Endothelial cell of umbilical vein (primary cell): ENCODE data around the gene USP46. TPM values are rescaled to one million over a fixed set of nuclear protein-coding genes. Genes with fewer than 3 reads are reported as not detected.

Source experiments
- BruUV-seq: library from RNA; stranded (reverse); fragments of 400-500 nt; replicated peaks from 2 replicates; lab custom pipeline; 2021; lab: Mats Ljungman, UMichigan
- CTCF ChIA-PET: fragments of 300-600, 350-600 bp; sonication (Branson Sonifier 250); formaldehyde crosslinking; loops from one replicate; lab custom pipeline; 2021; ENCODE audit warnings: antibody characterized with exemption, inconsistent platforms; lab: Charles Lee
- POLR2A ChIA-PET: fragments of 300-600, 350-600 bp; sonication (Branson Sonifier 250); formaldehyde crosslinking; loops from one replicate; lab custom pipeline; 2021; ENCODE audit warnings: antibody characterized with exemption, inconsistent platforms; lab: Charles Lee
- DNase-seq: peaks from one replicate; pipeline ENCODE4 v3.0.0-alpha.2; 2011; ENCODE audit warnings: low read depth, low spot score
- FAIRE-seq: peaks from 2 replicates; lab custom pipeline; 2011; peaks lifted over from hg19 to GRCh38; lab: Jason Lieb, UNC
- H2AFZ ChIP-seq: 2 replicates; pipeline ENCODE4 v1.6.0; 2012; ENCODE audit warnings: low read depth, low read length, control low read depth, inconsistent platforms
- H3K27ac ChIP-seq: 2 replicates; pipeline ENCODE4 v1.5.1; 2011; ENCODE audit warnings: low read depth, mild to moderate bottlenecking, control low read depth, low read length, moderate library complexity; ENCODE audit not compliant: insufficient read depth
- H3K27me3 ChIP-seq, 2 experiments: 2 replicates each; pipeline versions ENCODE4 v1.6.0 to v1.6.1; 2011; ENCODE audit warnings: low read length in 2 of 2, mixed read lengths in 1 of 2; ENCODE audit not compliant: control insufficient read depth in 2 of 2, insufficient read depth in 2 of 2
- H3K36me3 ChIP-seq, 2 experiments: 2 replicates in 1 of 2; 3 replicates in 1 of 2; pipeline ENCODE4 v1.5.1; 2011; ENCODE audit warnings: low read length in 2 of 2, mild to moderate bottlenecking in 1 of 2, moderate library complexity in 1 of 2; ENCODE audit not compliant: control insufficient read depth in 2 of 2, insufficient read depth in 2 of 2; ENCODE audit errors: extremely low read depth in 1 of 2
- H3K4me1 ChIP-seq: 3 replicates; pipeline ENCODE4 v1.5.1; 2011; ENCODE audit warnings: mild to moderate bottlenecking, low read length; ENCODE audit not compliant: control insufficient read depth, insufficient read depth; ENCODE audit errors: extremely low read depth
- H3K4me2 ChIP-seq: 2 replicates; pipeline ENCODE4 v1.6.1; 2011; ENCODE audit warnings: low read length, control low read depth, mixed read lengths; ENCODE audit not compliant: insufficient read depth
- H3K4me3 ChIP-seq, 3 experiments: fragments of 200-600 bp in 1 of 3; sonication (generic), shearing (Covaris generic) in 1 of 3; replicated peaks in 1 of 3; 2 replicates each; pipeline ENCODE4 v1.5.1; 2011 to 2016; ENCODE audit warnings: control low read depth in 3 of 3, low read length in 3 of 3, mild to moderate bottlenecking in 2 of 3, inconsistent platforms in 1 of 3, low read depth in 1 of 3, moderate library complexity in 1 of 3; ENCODE audit not compliant: insufficient read depth in 1 of 3
- H3K79me2 ChIP-seq: 2 replicates; pipeline ENCODE4 v1.6.0; 2012; ENCODE audit warnings: low read length, inconsistent platforms; ENCODE audit not compliant: control insufficient read depth, insufficient read depth
- H3K9ac ChIP-seq: replicated peaks from 2 replicates; pipeline ENCODE3; 2011; ENCODE audit warnings: low read length, control low read depth; ENCODE audit not compliant: insufficient read depth; ENCODE audit errors: extremely low read depth
- H3K9me1 ChIP-seq: replicated peaks from 3 replicates; pipeline ENCODE4 v1.6.0; 2011; ENCODE audit warnings: mild to moderate bottlenecking, low read length; ENCODE audit not compliant: control insufficient read depth, insufficient read depth; ENCODE audit errors: extremely low read depth
- H3K9me3 ChIP-seq: replicated peaks from 2 replicates; pipeline ENCODE4 v1.5.1; 2012; ENCODE audit warnings: low read length, inconsistent platforms; ENCODE audit not compliant: control insufficient read depth, insufficient read depth
- H4K20me1 ChIP-seq: replicated peaks from 2 replicates; pipeline ENCODE3; 2011; ENCODE audit warnings: mild to moderate bottlenecking, low read length; ENCODE audit not compliant: control insufficient read depth, insufficient read depth; ENCODE audit errors: extremely low read depth
- EZH2 ChIP-seq: IDR thresholded peaks from 2 replicates; pipeline ENCODE4 v1.6.1; 2012; ENCODE audit warnings: borderline replicate concordance, low read depth, mild to moderate bottlenecking, moderate library complexity, low read length, inconsistent platforms; ENCODE audit not compliant: severe bottlenecking
- FOS ChIP-seq: IDR thresholded peaks from 2 replicates; pipeline ENCODE4 v1.6.1; 2011; ENCODE audit warnings: mild to moderate bottlenecking, low read length, moderate library complexity, borderline replicate concordance; ENCODE audit not compliant: insufficient read depth
- GATA2 ChIP-seq: IDR thresholded peaks from 2 replicates; pipeline ENCODE4 v1.7.0; 2011; ENCODE audit warnings: low read depth, mild to moderate bottlenecking, moderate library complexity, mixed read lengths, low read length; ENCODE audit not compliant: insufficient read length, insufficient read depth
- JUN ChIP-seq: IDR thresholded peaks from 2 replicates; pipeline ENCODE4 v1.6.1; 2011; ENCODE audit warnings: borderline replicate concordance, low read depth; ENCODE audit not compliant: insufficient read length, insufficient read depth
- MYC ChIP-seq: IDR thresholded peaks from one replicate; pipeline ENCODE4 v1.6.1; 2011; ENCODE audit warnings: mild to moderate bottlenecking, low read depth, low read length
- POLR2A ChIP-seq: IDR thresholded peaks from 2 replicates; pipeline ENCODE4 v1.6.1; 2012; ENCODE audit warnings: low read depth, mild to moderate bottlenecking, control low read depth, low read length
- POLR2AphosphoS5 ChIP-seq: IDR thresholded peaks from 2 replicates; pipeline ENCODE4 v1.6.1; 2012; ENCODE audit warnings: low read depth, mild to moderate bottlenecking, control low read depth, low read length, moderate library complexity; ENCODE audit not compliant: insufficient read depth
- dilution Hi-C: fragments of 300-500 bp; cut with MboI; formaldehyde crosslinking; loops from one replicate; pipeline ENCODE4 v1.15.0; 2019; ENCODE audit warnings: low sequenced_read_pairs; ENCODE audit not compliant: extremely low pct_ligation_motif_present
- intact Hi-C: fragments of 100-400 bp; cut with micrococcal nuclease; formaldehyde crosslinking; loops from one replicate; pipeline ENCODE4 v1.10.0; 2022
- polyA plus RNA-seq, 4 experiments: library from polyadenylated mRNA; depleted of rRNA in 3 of 4; stranded (reverse) in 3 of 4; unstranded in 1 of 4; fragments of >200 nt; gene quantifications; 2 replicates each; pipeline versions ENCODE4 v1.2.1 to v1.2.3, GENCODE V29; 2011 to 2012; ENCODE audit warnings: missing spikeins in 1 of 4
- total RNA-seq: library from RNA; stranded (reverse); gene quantifications from 2 replicates; pipeline ENCODE4 v1.2.3, GENCODE V29; 2021
- TF ChIP-seq, protein P1 (sequence below), 2 donors: IDR thresholded peaks; 1 replicate in 1 of 2; 2 replicates in 1 of 2; pipeline ENCODE4 v1.5.1; 2011; ENCODE audit warnings: low read length in 2 of 2, mild to moderate bottlenecking in 2 of 2, moderate library complexity in 2 of 2, control low read depth in 1 of 2, inconsistent platforms in 1 of 2, low read depth in 1 of 2; ENCODE audit not compliant: insufficient read depth in 1 of 2; ENCODE audit errors: extremely low read depth in 1 of 2
- TF ChIP-seq, protein P2 (sequence below): IDR thresholded peaks from 2 replicates; pipeline ENCODE4 v1.6.1; 2011; ENCODE audit not compliant: insufficient read depth, insufficient read length

Gene USP46
- total and polyA plus RNA-seq, 2 donors (not counting 3 experiments of a cell fraction or from before 2014, with no cell fraction given), result 5.2 to 23.7 TPM

DNA sequence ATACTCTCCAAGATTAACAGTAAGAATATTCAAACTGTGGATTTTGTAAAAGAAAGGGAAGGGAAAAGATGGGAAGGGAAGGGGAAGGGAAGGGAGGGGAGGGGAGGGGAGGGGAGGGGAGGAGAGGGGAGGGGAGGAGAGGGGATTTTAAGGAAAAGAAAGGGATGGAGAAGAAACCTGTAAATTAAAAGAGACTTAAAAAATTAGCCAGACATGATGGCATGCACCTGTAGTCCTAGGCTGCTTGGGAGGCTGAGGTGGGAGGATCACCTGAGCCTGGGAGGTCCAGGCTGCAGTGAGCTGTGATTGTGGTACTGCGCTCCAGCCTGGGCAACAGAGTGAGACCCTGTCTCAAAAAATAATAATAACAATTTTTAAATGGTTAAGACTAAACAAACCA, 83.7 kb downstream of the USP46 start:
- Histone ChIP-seq H2AFZ (no peak overlapping the region), H3K4me3 (no peak overlapping the region), H3K27me3 (no peaks in the 10 kb centered on the region), H3K79me2 (no peaks in the 10 kb centered on the region), H3K4me2 (no peak overlapping the region), H3K27ac (no peak overlapping the region), H3K36me3 (no peaks in the 10 kb centered on the region), H3K9me1 (no peaks in the 10 kb centered on the region), H3K4me1 (no peaks in the 10 kb centered on the region), H4K20me1 (no peaks in the 10 kb centered on the region), H3K9me3 (no peaks in the 10 kb centered on the region), H3K9ac (no peak overlapping the region)
- FAIRE-seq (no peak), DNase-seq (no peak)
- dilution Hi-C loops (no loop called here), intact Hi-C loops (no loop called here)
- no TSS peak for BruUV-seq
- POLR2A ChIA-PET, result no interaction called here
- no peak for TF ChIP-seq JUN
- no peak for TF ChIP-seq FOS
- TF ChIP-seq, protein P1, sequence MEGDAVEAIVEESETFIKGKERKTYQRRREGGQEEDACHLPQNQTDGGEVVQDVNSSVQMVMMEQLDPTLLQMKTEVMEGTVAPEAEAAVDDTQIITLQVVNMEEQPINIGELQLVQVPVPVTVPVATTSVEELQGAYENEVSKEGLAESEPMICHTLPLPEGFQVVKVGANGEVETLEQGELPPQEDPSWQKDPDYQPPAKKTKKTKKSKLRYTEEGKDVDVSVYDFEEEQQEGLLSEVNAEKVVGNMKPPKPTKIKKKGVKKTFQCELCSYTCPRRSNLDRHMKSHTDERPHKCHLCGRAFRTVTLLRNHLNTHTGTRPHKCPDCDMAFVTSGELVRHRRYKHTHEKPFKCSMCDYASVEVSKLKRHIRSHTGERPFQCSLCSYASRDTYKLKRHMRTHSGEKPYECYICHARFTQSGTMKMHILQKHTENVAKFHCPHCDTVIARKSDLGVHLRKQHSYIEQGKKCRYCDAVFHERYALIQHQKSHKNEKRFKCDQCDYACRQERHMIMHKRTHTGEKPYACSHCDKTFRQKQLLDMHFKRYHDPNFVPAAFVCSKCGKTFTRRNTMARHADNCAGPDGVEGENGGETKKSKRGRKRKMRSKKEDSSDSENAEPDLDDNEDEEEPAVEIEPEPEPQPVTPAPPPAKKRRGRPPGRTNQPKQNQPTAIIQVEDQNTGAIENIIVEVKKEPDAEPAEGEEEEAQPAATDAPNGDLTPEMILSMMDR (IDR thresholded peaks at IDR 0.05; ENCODE audit: extremely low read depth in 1 of 2, insufficient read depth in 1 of 2, low read depth in 1 of 2, low read length in 2 of 2), result no peak
- TF ChIP-seq POLR2AphosphoS5, result no peak
- TF ChIP-seq EZH2, result no peak
- TF ChIP-seq MYC, result no peak
- CTCF ChIA-PET, result no interaction called here

DNA sequence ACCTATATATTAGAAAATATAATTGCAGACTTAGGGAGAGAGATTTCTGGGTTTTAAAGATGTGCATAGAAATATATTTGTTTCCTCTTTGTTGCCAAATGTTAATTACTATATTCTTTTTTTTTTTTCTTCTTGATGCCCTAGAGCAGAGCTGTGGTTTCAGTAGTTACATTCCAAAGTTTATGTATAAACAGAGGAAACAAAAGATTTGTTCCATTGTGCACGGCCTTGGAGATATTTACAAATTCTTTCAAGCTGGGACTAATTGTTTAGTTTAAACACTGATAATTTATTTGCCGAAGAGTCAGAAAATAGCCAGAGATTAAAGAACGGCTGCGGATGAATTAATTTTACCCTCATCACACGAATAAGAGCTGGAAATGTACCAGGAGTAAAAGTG, 85.1 kb downstream of the USP46 start:
- dilution Hi-C loops (no loop called here), intact Hi-C loops (no loop called here)
- Histone ChIP-seq H4K20me1 (no peaks in the 10 kb centered on the region), H3K9ac (no peak overlapping the region), H3K79me2 (no peaks in the 10 kb centered on the region), H3K9me3 (no peaks in the 10 kb centered on the region), H3K9me1 (no peaks in the 10 kb centered on the region), H3K36me3 (no peaks in the 10 kb centered on the region), H3K4me2 (no peak overlapping the region), H3K4me3 (no peak overlapping the region), H3K4me1 (no peaks in the 10 kb centered on the region), H2AFZ (no peak overlapping the region), H3K27me3 (no peaks in the 10 kb centered on the region), H3K27ac (no peak overlapping the region)
- no TSS peak for BruUV-seq
- POLR2A ChIA-PET, result no interaction called here
- CTCF ChIA-PET, result interaction anchor here (1.1 kb wide), 1 partner anchor 14 kb away, joined by 4 read pairs; no protein-coding TSS in a partner anchor
- TF ChIP-seq POLR2A, result no peak
- TF ChIP-seq, protein P1 (IDR thresholded peaks at IDR 0.05; ENCODE audit: extremely low read depth in 1 of 2, insufficient read depth in 1 of 2, low read depth in 1 of 2, low read length in 2 of 2), result no peak
- no peak for TF ChIP-seq MYC
- no peak for TF ChIP-seq POLR2AphosphoS5
- no peak for TF ChIP-seq EZH2
- TF ChIP-seq JUN, result no peak
- TF ChIP-seq, protein P2, sequence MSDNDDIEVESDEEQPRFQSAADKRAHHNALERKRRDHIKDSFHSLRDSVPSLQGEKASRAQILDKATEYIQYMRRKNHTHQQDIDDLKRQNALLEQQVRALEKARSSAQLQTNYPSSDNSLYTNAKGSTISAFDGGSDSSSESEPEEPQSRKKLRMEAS, result no peak
- TF ChIP-seq FOS, result no peak
- TF ChIP-seq GATA2, result no peak
- FAIRE-seq, result no peak
- DNase-seq, result no peak
